ENCODE measurements around the gene PCDHB16. TPM values are rescaled to one million over a fixed set of nuclear protein-coding genes. Genes with fewer than 3 reads are reported as not detected.

Gene PCDHB16
- polyA plus RNA-seq, 1 donor from 2014 or later = not detected

Other genes with a start within 250 kb of the PCDHB16 start
- not detected for gene PCDHAC2, start 215.9 kb upstream of the PCDHB16 start, polyA plus RNA-seq
- not detected for gene PCDHB1, start 131.0 kb upstream of the PCDHB16 start, polyA plus RNA-seq
- not detected for gene PCDHB2, start 87.8 kb upstream of the PCDHB16 start, polyA plus RNA-seq
- gene PCDHB3, start 81.9 kb upstream of the PCDHB16 start, polyA plus RNA-seq = not detected
- gene PCDHB4, start 60.6 kb upstream of the PCDHB16 start, polyA plus RNA-seq = not detected
- gene PCDHB5, start 47.2 kb upstream of the PCDHB16 start, polyA plus RNA-seq = not detected
- not detected for gene PCDHB6, start 32.3 kb upstream of the PCDHB16 start, polyA plus RNA-seq
- gene PCDHB7, start 9.7 kb upstream of the PCDHB16 start, polyA plus RNA-seq = not detected
- gene PCDHB8, start 4.6 kb upstream of the PCDHB16 start, polyA plus RNA-seq = not detected
- 0.31 TPM for gene PCDHB9, start 4.8 kb downstream of the PCDHB16 start, polyA plus RNA-seq
- gene PCDHB10, start 10.0 kb downstream of the PCDHB16 start, polyA plus RNA-seq = not detected
- not detected for gene PCDHB11, start 17.2 kb downstream of the PCDHB16 start, polyA plus RNA-seq
- not detected for gene PCDHB12, start 26.3 kb downstream of the PCDHB16 start, polyA plus RNA-seq
- 0.05 TPM for gene PCDHB13, start 31.5 kb downstream of the PCDHB16 start, polyA plus RNA-seq
- not detected for gene PCDHB14, start 41.0 kb downstream of the PCDHB16 start, polyA plus RNA-seq
- gene PCDHB15, start 63.0 kb downstream of the PCDHB16 start, polyA plus RNA-seq = not detected
- not detected for gene SLC25A2, start 121.7 kb downstream of the PCDHB16 start, polyA plus RNA-seq
- gene TAF7, start 138.4 kb downstream of the PCDHB16 start, polyA plus RNA-seq = 216 TPM
- not detected for gene PCDHGA1, start 148.1 kb downstream of the PCDHB16 start, polyA plus RNA-seq
- gene PCDHGA2, start 156.4 kb downstream of the PCDHB16 start, polyA plus RNA-seq = not detected
- 0.23 TPM for gene PCDHGA3, start 161.4 kb downstream of the PCDHB16 start, polyA plus RNA-seq
- 0.41 TPM for gene PCDHGB1, start 167.7 kb downstream of the PCDHB16 start, polyA plus RNA-seq
- not detected for gene PCDHGA4, start 172.6 kb downstream of the PCDHB16 start, polyA plus RNA-seq
- 0.21 TPM for gene PCDHGB2, start 177.6 kb downstream of the PCDHB16 start, polyA plus RNA-seq
- gene PCDHGA5, start 181.8 kb downstream of the PCDHB16 start, polyA plus RNA-seq = not detected
- not detected for gene PCDHGB3, start 187.9 kb downstream of the PCDHB16 start, polyA plus RNA-seq
- 0.08 TPM for gene PCDHGA6, start 191.5 kb downstream of the PCDHB16 start, polyA plus RNA-seq
- not detected for gene PCDHGA7, start 200.4 kb downstream of the PCDHB16 start, polyA plus RNA-seq
- 0.08 TPM for gene PCDHGB4, start 205.3 kb downstream of the PCDHB16 start, polyA plus RNA-seq
- not detected for gene PCDHGA8, start 210.2 kb downstream of the PCDHB16 start, polyA plus RNA-seq
- 1.9 TPM for gene PCDHGB5, start 215.6 kb downstream of the PCDHB16 start, polyA plus RNA-seq
- gene PCDHGA9, start 220.4 kb downstream of the PCDHB16 start, polyA plus RNA-seq = 0.29 TPM
- 0.39 TPM for gene PCDHGB6, start 225.6 kb downstream of the PCDHB16 start, polyA plus RNA-seq
- gene PCDHGA10, start 230.6 kb downstream of the PCDHB16 start, polyA plus RNA-seq = 0.15 TPM
- gene PCDHGB7, start 235.3 kb downstream of the PCDHB16 start, polyA plus RNA-seq = 0.21 TPM
- 0.15 TPM for gene PCDHGA11, start 238.7 kb downstream of the PCDHB16 start, polyA plus RNA-seq
- gene PCDHGA12, start 248.1 kb downstream of the PCDHB16 start, polyA plus RNA-seq = 0.59 TPM

Data from IgD-negative memory B cell (primary cell).